Activated T-cell treated with anti-CD3 and anti-CD28 coated beads for 24 hours (primary cell): ENCODE data around the gene ACTG1.

Experiments
- DNase-seq: peaks from one replicate; pipeline ENCODE4 v3.0.0-alpha.2; 2020; ENCODE audit warnings: low read depth

The ACTG1 gene

GRCh38 chr17:81545160-81545949 is 32.8 kb upstream of the ACTG1 start:
- DNase-seq, result no peak

GRCh38 chr17:81544281-81544974 is 31.8 kb upstream of the ACTG1 start:
- no peak for DNase-seq

- no peak for DNase-seq
These were observed 31.2 kb upstream of the ACTG1 start for GRCh38 chr17:81543756-81544155.

GRCh38 chr17:81543339-81543675 is 30.7 kb upstream of the ACTG1 start:
- DNase-seq, result no peak

- no peak for DNase-seq
These were observed 30.1 kb upstream of the ACTG1 start for GRCh38 chr17:81542431-81543338.

- no peak for DNase-seq
These were observed 28.5 kb upstream of the ACTG1 start for GRCh38 chr17:81541123-81541522.

- DNase-seq, result no peak
These were observed 28.1 kb upstream of the ACTG1 start for GRCh38 chr17:81540676-81541027.

GRCh38 chr17:81539961-81540675 is 27.5 kb upstream of the ACTG1 start:
- DNase-seq, result no peak

GRCh38 chr17:81539571-81539900 is 26.9 kb upstream of the ACTG1 start:
- DNase-seq, result no peak

GRCh38 chr17:81538651-81539570 is 26.3 kb upstream of the ACTG1 start:
- no peak for DNase-seq

GRCh38 chr17:81537856-81538555 is 25.4 kb upstream of the ACTG1 start:
- DNase-seq, result no peak

- DNase-seq, result no peak
These were observed 24.8 kb upstream of the ACTG1 start for GRCh38 chr17:81537343-81537855.

GRCh38 chr17:81536299-81537290 is 24.0 kb upstream of the ACTG1 start:
- no peak for DNase-seq

- DNase-seq, result no peak
These were observed 23.1 kb upstream of the ACTG1 start for GRCh38 chr17:81535480-81536298.

GRCh38 chr17:81535007-81535328 is 22.4 kb upstream of the ACTG1 start:
- no peak for DNase-seq

GRCh38 chr17:81534157-81535006 is 21.8 kb upstream of the ACTG1 start:
- no peak for DNase-seq
